Fibroblast of pulmonary artery (primary cell): ENCODE results near the gene ZNF575.

Experiments used
- DNase-seq: peaks from one replicate; pipeline ENCODE4 v3.0.0-alpha.2; 2010; ENCODE audit warnings: low read depth
- H3K4me3 ChIP-seq: replicated peaks from 2 replicates; pipeline ENCODE4 v1.5.1; 2011; ENCODE audit warnings: low read depth, mild to moderate bottlenecking, control low read depth, low read length, moderate library complexity
- CTCF ChIP-seq: IDR thresholded peaks from 2 replicates; pipeline ENCODE4 v1.5.1; 2011; ENCODE audit warnings: mild to moderate bottlenecking, control low read depth, low read length, inconsistent platforms; ENCODE audit errors: missing control alignments

Gene ZNF575

GRCh38 chr19:43532962-43533545, at the start of gene ZNF575:
TSS of gene ZNF575 (plus strand) at chr19:43533188. CDS start at chr19:43534423, 1,235 bp downstream.
- no peak for TF ChIP-seq CTCF
- DNase-seq, result peak; percentile 96
- H3K4me3 ChIP-seq, result peak within 1 kb of the TSS; percentile 66

- DNase-seq, result no peak
- no peak for TF ChIP-seq CTCF
- no peak overlapping the region for H3K4me3 ChIP-seq
These were observed 49.7 kb upstream of the ZNF575 start for GRCh38 chr19:43483281-43483680.

GRCh38 chr19:43485951-43486350, 47.0 kb upstream of the ZNF575 start:
- no peak for DNase-seq
- no peak overlapping the region for H3K4me3 ChIP-seq
- no peak for TF ChIP-seq CTCF

- no peak for TF ChIP-seq CTCF
- no peak overlapping the region for H3K4me3 ChIP-seq
- DNase-seq, result no peak
These were observed 46.6 kb upstream of the ZNF575 start for GRCh38 chr19:43486412-43486811.

- H3K4me3 ChIP-seq, result no peak overlapping the region
- TF ChIP-seq CTCF, result no peak
- DNase-seq, result no peak
These were observed 44.8 kb upstream of the ZNF575 start for GRCh38 chr19:43488179-43488578.

GRCh38 chr19:43489310-43489709, 43.7 kb upstream of the ZNF575 start:
- no peak for DNase-seq
- no peak for TF ChIP-seq CTCF
- H3K4me3 ChIP-seq, result no peak overlapping the region

- no peak overlapping the region for H3K4me3 ChIP-seq
- no peak for DNase-seq
- no peak for TF ChIP-seq CTCF
These were observed 42.9 kb upstream of the ZNF575 start for GRCh38 chr19:43489979-43490599.
